Neural crest cell (in vitro differentiated cells): Measurements from ENCODE around the gene PCDHGC3. TPM values are rescaled to one million over a fixed set of nuclear protein-coding genes. Genes with fewer than 3 reads are reported as not detected.

ENCODE experiments used
- DNase-seq: peaks from one replicate; pipeline ENCODE4 v3.0.0; 2021; ENCODE audit warnings: low read depth, mixed read lengths, low spot score
- H3K27ac Mint-ChIP-seq: one replicate; pipeline ENCODE4 v1.8.0; 2021; ENCODE audit warnings: mild to moderate bottlenecking, mixed read lengths; ENCODE audit not compliant: unreplicated experiment
- H3K27me3 Mint-ChIP-seq: 2 replicates; pipeline ENCODE4 v1.8.0; 2021; ENCODE audit warnings: low read depth, mild to moderate bottlenecking, mixed read lengths
- H3K36me3 Mint-ChIP-seq: 2 replicates; pipeline ENCODE4 v1.8.0; 2021; ENCODE audit warnings: low read depth, mild to moderate bottlenecking, mixed read lengths
- H3K4me1 Mint-ChIP-seq: 2 replicates; pipeline ENCODE4 v1.8.0; 2021; ENCODE audit warnings: mixed read lengths
- H3K4me3 Mint-ChIP-seq: one replicate; pipeline ENCODE4 v1.8.0; 2021; ENCODE audit warnings: mild to moderate bottlenecking, mixed read lengths
- H3K9me3 Mint-ChIP-seq: 2 replicates; pipeline ENCODE4 v1.8.0; 2021; ENCODE audit warnings: mixed read lengths
- CTCF ChIP-seq: fragments of 200-600 bp; sonication (generic); conservative IDR thresholded peaks from 2 replicates; pipeline ENCODE4 v1.5.0; 2021; ENCODE audit warnings: antibody characterized with exemption, mild to moderate bottlenecking
- total RNA-seq: library from RNA; stranded (reverse); gene quantifications from 2 replicates; pipeline ENCODE4 v1.2.1, GENCODE V29; 2021

Gene PCDHGC3
- total RNA-seq, 1 donor from 2014 or later: 107 TPM

DNA sequence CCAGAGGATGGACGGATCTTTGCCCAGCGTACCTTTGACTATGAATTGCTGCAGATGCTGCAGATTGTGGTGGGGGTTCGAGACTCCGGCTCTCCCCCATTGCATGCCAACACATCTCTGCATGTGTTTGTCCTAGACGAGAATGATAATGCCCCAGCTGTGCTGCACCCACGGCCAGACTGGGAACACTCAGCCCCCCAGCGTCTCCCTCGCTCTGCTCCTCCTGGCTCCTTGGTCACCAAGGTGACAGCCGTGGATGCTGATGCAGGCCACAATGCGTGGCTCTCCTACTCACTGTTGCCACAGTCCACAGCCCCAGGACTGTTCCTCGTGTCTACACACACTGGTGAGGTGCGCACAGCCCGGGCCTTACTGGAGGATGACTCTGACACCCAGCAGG, 15.0 kb downstream of the PCDHGC3 start:
- Mint-ChIP-seq H3K4me3 (peak overlapping the region; percentile 56), H3K36me3 (peaks cover 45% of the 10 kb centered on the region), H3K27ac (peak overlapping the region; percentile 6), H3K9me3 (peaks cover 2% of the 10 kb centered on the region), H3K27me3 (no peaks in the 10 kb centered on the region), H3K4me1 (peaks cover 56% of the 10 kb centered on the region)
- no peak for DNase-seq
- TF ChIP-seq CTCF: no peak

DNA sequence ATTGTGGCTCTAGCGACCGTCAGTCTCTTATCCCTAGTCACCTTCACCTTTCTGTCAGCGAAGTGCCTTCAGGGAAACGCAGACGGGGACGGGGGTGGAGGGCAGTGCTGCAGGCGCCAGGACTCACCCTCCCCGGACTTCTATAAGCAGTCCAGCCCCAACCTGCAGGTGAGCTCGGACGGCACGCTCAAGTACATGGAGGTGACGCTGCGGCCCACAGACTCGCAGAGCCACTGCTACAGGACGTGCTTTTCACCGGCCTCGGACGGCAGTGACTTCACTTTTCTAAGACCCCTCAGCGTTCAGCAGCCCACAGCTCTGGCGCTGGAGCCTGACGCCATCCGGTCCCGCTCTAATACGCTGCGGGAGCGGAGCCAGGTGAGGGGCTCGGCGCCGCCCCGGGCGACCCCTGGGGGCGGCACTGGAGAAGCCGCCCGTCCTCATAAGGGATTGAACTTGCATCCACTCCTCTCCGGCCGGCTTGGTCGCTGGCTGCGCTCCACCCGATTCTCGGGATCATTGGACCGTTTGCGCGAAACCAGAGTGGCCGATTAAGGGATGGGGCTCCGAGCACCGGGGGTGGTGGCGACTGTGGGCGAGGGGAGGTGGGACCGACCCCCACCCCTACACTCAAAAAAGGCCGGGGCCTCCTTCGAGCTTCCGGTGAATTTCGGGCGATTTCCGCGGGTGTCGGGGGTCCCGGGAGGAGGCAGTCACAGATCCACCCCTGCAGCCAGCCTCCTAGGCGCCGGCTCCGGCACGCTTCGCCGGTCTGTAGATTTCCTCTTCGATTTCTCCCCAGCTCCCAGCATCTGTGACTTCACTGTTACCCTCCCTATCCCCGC, 15.8 kb downstream of the PCDHGC3 start:
- Mint-ChIP-seq H3K27ac (no peak overlapping the region), H3K27me3 (no peaks in the 10 kb centered on the region), H3K36me3 (peaks cover 40% of the 10 kb centered on the region), H3K9me3 (peaks cover 2% of the 10 kb centered on the region), H3K4me3 (peak overlapping the region; percentile 56), H3K4me1 (peaks cover 60% of the 10 kb centered on the region)
- no peak for DNase-seq
- no peak for TF ChIP-seq CTCF

GRCh38 chr5:141492168-141492885, 16.6 kb downstream of the PCDHGC3 start:
- peaks cover 2% of the 10 kb centered on the region for H3K9me3 Mint-ChIP-seq
- H3K4me3 Mint-ChIP-seq: peak overlapping the region; percentile 27
- H3K27me3 Mint-ChIP-seq: no peaks in the 10 kb centered on the region
- no peak overlapping the region for H3K27ac Mint-ChIP-seq
- DNase-seq: no peak
- peaks cover 55% of the 10 kb centered on the region for H3K4me1 Mint-ChIP-seq
- peaks cover 33% of the 10 kb centered on the region for H3K36me3 Mint-ChIP-seq
- TF ChIP-seq CTCF: no peak

DNA sequence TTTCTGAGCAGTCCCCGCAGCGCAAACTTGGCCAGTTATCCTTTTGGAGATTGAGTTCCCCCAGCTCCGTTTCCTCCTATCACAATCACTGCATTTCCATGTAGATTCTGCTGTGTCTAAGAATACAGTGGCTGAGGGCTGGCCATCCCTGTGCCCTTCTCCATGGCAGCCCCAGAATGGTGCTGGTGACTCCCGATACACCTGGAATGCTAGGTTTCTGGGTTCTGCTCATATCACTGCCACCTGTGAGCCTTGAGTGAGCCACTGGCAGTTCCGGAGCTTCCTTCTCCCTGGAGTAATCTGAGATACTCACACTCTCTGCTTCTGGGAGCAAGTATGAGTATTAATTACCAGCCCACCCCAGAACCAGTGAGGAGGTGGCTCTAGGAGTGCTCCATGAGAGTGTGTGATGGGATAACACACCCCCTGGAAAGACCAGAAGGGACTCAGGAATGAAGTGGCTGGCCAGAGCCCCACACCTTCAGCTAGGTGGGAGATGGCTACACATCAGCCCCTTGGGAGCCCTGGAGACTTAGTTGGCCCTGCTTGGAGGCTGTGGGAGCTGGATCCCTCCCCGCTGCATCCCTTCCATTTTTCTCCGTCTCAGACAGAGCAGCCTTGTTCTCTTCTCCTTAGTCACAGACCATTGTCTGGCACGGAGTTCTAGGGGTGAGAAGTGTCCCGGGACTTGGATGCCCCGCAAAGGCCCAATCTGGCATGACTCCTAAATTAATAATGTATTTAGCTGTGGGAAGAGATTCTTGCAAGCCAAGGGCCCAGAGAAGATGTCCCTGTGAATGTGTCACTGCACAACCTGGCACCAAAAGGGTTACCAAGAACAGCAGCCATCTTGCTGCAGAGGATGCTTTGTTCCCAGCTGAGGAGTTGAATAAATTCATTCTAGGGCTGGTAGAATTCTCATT, 18.0 kb downstream of the PCDHGC3 start:
- Mint-ChIP-seq H3K27ac (peak overlapping the region; percentile 96), H3K4me1 (peaks cover 47% of the 10 kb centered on the region), H3K9me3 (peaks cover 2% of the 10 kb centered on the region), H3K27me3 (no peaks in the 10 kb centered on the region), H3K36me3 (peaks cover 29% of the 10 kb centered on the region), H3K4me3 (peak overlapping the region; percentile 71)
- no peak for TF ChIP-seq CTCF
- DNase-seq: no peak
